Naive thymus-derived CD8-positive, alpha-beta T cell (primary cell): ENCODE results near the gene RNF220. TPM values are rescaled to one million over a fixed set of nuclear protein-coding genes. Genes with fewer than 3 reads are reported as not detected.

ENCODE experiments used
- ATAC-seq, 2 donors: fragments of 150-1000 bp; cut with Tn5 transposase in 1 of 2; sonication (Bioruptor Pico), chemical (Tn5 transposase) in 1 of 2; 1 replicate in 1 of 2; 2 replicates in 1 of 2; pipeline ENCODE4 v1.10.0; 2021; ENCODE audit warnings: mild to moderate bottlenecking in 2 of 2, moderate library complexity in 2 of 2
- POLR2A ChIA-PET: fragments of 350-600 bp; sonication (Branson Sonifier 250); formaldehyde crosslinking; loops from one replicate; lab custom pipeline; 2021; ENCODE audit warnings: antibody characterized with exemption; lab: Charles Lee
- DNase-seq, 10 donors: peaks; one replicate each; pipeline versions ENCODE4 v3.0.0 to v3.0.0-alpha.2; 2020 to 2022
- H3K27ac Mint-ChIP-seq, 10 donors: one replicate each; pipeline ENCODE4 v1.8.0; 2020 to 2022; ENCODE audit warnings: mild to moderate bottlenecking in 10 of 10, mixed read lengths in 10 of 10, moderate library complexity in 4 of 10, inconsistent platforms in 1 of 10
- H3K27me3 Mint-ChIP-seq, 5 donors: one replicate each; pipeline ENCODE4 v1.8.0; 2021 to 2022; ENCODE audit warnings: mixed read lengths in 5 of 5
- H3K36me3 Mint-ChIP-seq, 3 donors: one replicate each; pipeline ENCODE4 v1.8.0; 2020 to 2022; ENCODE audit warnings: mixed read lengths in 3 of 3, mild to moderate bottlenecking in 2 of 3, inconsistent platforms in 1 of 3
- H3K4me1 Mint-ChIP-seq, 4 donors: one replicate each; pipeline ENCODE4 v1.8.0; 2021 to 2022; ENCODE audit warnings: mixed read lengths in 4 of 4
- H3K4me3 Mint-ChIP-seq, 10 donors: one replicate each; pipeline ENCODE4 v1.8.0; 2020 to 2022; ENCODE audit warnings: mild to moderate bottlenecking in 10 of 10, mixed read lengths in 10 of 10, moderate library complexity in 6 of 10, inconsistent platforms in 1 of 10
- H3K9me3 Mint-ChIP-seq, 9 donors: one replicate each; pipeline ENCODE4 v1.8.0; 2020 to 2022; ENCODE audit warnings: mixed read lengths in 9 of 9, mild to moderate bottlenecking in 3 of 9, inconsistent platforms in 1 of 9, moderate library complexity in 1 of 9
- polyA plus RNA-seq, 3 donors: library from polyadenylated mRNA; unstranded; fragments of 300-500 nt; fragmentation: Illumina TruSeq; gene quantifications; one replicate each; pipeline ENCODE4 v1.2.3, GENCODE V29; 2021
- total RNA-seq, 8 experiments: library from RNA in 2 of 8; stranded (reverse) in 2 of 8; gene quantifications; one replicate each; pipeline ENCODE4 v1.2.3 and lab custom pipeline; 2021 to 2026

Gene RNF220
- total and polyA plus RNA-seq, 5 experiments from 2014 or later: 62.2 to 129 (median 103) TPM

DNA sequence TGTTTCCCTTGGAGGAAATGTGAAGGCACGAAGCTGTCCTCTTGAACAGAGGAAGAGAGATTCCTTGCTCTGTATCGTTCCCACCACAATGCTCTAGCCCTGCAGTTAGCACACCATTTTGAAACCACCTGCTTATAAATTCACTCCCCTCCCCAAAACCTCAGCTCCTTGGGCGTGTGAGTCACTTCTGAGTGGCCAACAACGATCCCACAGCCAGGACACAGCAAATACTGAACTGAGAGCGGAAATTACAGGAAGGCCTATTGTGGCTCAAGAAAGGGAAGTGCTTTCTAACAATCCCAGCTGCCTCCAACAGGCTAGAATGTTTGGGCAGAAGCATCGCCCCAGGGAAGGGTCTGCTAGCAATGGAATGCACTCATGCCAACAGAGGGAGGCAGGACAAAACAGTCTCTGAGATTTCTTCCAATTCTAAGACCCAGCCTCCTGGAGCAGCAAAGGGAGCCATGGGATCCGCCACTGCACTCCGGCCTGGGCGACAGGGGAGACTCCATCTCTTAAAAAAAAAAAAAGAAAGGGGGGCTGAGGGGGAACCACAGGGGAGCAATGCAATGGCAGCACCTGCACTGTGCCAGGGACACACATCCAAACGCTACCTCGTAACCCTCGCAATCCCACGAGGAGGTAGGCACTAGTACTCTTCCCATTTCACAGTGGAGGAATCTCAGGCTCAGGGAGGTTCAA, 267.4 kb downstream of the RNF220 start:
- no peaks in the 10 kb centered on the region for H3K9me3 Mint-ChIP-seq
- H3K36me3 Mint-ChIP-seq: peaks cover 0 to 2% (median 0%) of the 10 kb centered on the region in 3 donors
- H3K4me1 Mint-ChIP-seq: peaks cover 4 to 33% (median 17%) of the 10 kb centered on the region in 4 donors
- H3K27me3 Mint-ChIP-seq: no peaks in the 10 kb centered on the region
- peak overlapping the region in 5 of 10 donors; percentile 14 to 74 (median 55) for H3K27ac Mint-ChIP-seq
- ATAC-seq: no peak
- POLR2A ChIA-PET: interaction anchor here (3.5 kb wide), 1 partner anchor 41 kb away, joined by 32 read pairs; no protein-coding TSS in a partner anchor
- DNase-seq: no peak
- H3K4me3 Mint-ChIP-seq: peak overlapping the region in 8 of 10 donors; percentile 35 to 72 (median 44)

DNA sequence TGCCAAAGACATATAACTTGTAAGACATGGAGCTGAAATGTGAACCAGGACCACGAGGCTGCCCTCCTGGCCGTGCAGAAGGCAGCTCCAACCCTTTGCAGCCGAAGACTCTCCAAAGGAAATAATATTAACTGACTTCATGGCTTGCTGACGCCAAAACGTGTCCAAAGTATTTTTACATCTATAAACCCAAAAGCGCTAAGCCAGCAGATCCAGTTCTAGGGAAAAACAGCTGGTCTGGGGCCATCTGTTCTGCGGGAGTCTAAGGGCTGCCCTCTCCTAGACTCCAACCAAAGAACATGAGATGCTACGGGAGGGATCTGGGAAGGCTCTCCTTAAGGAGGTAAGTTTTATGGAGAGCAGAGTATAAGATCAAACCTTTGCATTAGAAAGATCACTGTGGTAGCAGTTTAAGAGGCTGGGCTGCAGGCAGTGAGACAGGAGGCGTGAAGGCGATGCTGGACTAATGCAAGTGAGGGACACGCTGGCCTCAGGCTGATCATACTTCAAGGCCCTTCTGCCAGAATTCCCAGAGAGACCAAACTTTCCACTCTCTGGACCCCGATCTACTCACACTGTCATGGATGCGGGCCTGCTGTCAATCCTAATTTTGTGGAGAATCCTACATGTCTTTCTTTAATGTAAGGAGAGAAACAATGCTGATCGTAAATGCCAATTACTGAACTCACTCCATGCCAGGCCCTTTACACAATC, 268.1 kb downstream of the RNF220 start:
- peaks cover 4 to 33% (median 17%) of the 10 kb centered on the region in 4 donors for H3K4me1 Mint-ChIP-seq
- peak overlapping the region; percentile 87 to 95 (median 91) for H3K4me3 Mint-ChIP-seq
- peak overlapping the region in 9 of 10 donors; percentile 60 to 94 (median 86) for H3K27ac Mint-ChIP-seq
- DNase-seq (no peak), ATAC-seq (no peak)
- H3K9me3 Mint-ChIP-seq: no peaks in the 10 kb centered on the region
- H3K36me3 Mint-ChIP-seq: peaks cover 0 to 2% (median 0%) of the 10 kb centered on the region in 3 donors
- no peaks in the 10 kb centered on the region for H3K27me3 Mint-ChIP-seq
- POLR2A ChIA-PET: interaction anchor here (1.1 to 3.5 kb wide), 6 partner anchors 23 to 630 kb away, joined by 3 to 32 read pairs (median 6); no protein-coding TSS in a partner anchor

DNA sequence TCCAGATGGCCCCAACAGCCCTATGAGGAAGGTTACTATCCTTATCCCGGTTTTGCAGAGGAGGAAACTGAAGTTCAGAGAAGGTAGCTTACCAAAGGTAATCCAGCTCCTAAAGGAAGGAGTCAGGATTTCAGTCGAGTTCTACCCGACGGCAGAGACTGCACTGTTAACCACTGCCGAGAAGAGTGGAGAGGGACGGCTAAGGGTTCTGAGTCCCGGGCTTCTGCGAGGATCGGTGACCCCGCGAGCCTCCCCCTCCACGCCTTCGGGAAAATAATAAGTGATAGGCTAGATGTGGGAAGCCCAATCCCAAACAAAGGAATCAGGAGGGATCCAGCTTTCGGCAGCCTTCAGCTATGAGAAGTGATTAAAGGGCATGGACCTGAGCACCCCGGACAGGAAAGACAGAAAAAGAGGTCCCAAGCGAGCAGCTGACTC, 268.6 kb downstream of the RNF220 start:
- DNase-seq (peak in 1 of 10 donors; percentile 7), ATAC-seq (peak in 1 of 2 donors; percentile 0)
- Mint-ChIP-seq H3K9me3 (no peaks in the 10 kb centered on the region), H3K4me3 (peak overlapping the region; percentile 87 to 95 (median 91)), H3K27ac (peak overlapping the region; percentile 60 to 94 (median 89)), H3K36me3 (peaks cover 0 to 2% (median 0%) of the 10 kb centered on the region in 3 donors), H3K4me1 (peaks cover 4 to 33% (median 17%) of the 10 kb centered on the region in 4 donors), H3K27me3 (no peaks in the 10 kb centered on the region)
- POLR2A ChIA-PET: interaction anchor here (0.8 to 3.5 kb wide), 11 partner anchors 10 to 818 kb away, joined by 3 to 32 read pairs (median 4); partner anchors contain the start of genes RPS8 and TESK2

DNA sequence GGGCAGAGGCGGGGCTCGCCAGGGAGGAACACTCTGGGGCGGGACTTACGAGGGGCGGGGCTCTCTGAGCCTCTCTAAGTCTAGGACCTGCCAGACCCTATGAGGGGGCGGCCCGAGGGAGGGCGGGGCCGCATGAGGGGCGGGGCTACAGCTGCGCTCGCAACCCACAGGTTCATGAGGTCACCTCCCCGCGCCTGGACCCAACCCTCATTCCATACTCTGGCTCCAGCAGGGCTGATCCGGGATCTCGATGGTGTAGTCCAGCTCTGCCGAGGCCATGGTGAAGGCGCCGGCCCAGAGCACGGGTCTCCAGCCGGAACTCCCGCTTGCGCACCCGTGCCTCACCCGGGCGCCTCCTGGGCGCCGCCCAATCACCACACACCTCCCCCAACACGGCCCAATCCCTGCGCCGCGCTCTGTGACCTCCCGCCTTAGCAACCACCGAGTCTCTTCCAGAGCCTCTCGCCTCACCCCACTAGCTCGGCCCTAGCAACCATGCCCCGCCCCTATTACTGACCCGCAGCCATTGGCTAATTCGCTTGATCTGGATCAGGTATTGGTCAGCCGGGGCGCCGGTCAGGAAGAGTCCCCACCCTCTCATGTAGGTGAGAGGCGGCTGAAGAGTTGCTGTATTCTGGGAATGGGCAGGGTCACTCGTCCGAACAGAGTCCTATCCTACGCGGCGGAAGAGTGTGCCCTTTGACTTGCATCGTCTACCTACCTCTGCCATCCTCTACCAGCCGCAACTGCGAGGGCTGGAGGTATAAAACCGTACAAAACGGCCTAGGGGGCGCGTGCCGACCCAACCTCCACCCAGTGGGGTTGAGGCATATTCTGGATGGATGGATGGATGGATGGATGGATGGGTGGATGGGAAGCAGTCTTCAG, 269.3 kb downstream of the RNF220 start, which contains the start of the genes ARMH1 and TMEM53:
Gene ARMH1 (plus strand): TSS at position 602 of the 888 bp plus-strand sequence. CDS start 14,984 bp downstream, outside the sequence.
Gene TMEM53 (minus strand): TSS at position 369 of the 888 bp plus-strand sequence. CDS start 90 bp downstream, at position 279.
- POLR2A ChIA-PET: interaction anchor here (0.5 to 3.5 kb wide), 12 partner anchors 10 to 1221 kb away, joined by 3 to 32 read pairs (median 4); partner anchors contain the start of genes RPS8 and TESK2
- peak; percentile 91 to 98 (median 94) for DNase-seq
- H3K4me1 Mint-ChIP-seq: peaks cover 4 to 33% (median 17%) of the 10 kb centered on the region in 4 donors
- ATAC-seq: peak; percentile 94
- H3K9me3 Mint-ChIP-seq: no peaks in the 10 kb centered on the region
- peak within 1 kb of the TSS; percentile 87 to 95 (median 91) for H3K4me3 Mint-ChIP-seq
- H3K27ac Mint-ChIP-seq: peak within 1 kb of the TSS; percentile 69 to 96 (median 92)
- H3K36me3 Mint-ChIP-seq: peaks cover 0 to 2% (median 0%) of the 10 kb centered on the region in 3 donors
- no peaks in the 10 kb centered on the region for H3K27me3 Mint-ChIP-seq

DNA sequence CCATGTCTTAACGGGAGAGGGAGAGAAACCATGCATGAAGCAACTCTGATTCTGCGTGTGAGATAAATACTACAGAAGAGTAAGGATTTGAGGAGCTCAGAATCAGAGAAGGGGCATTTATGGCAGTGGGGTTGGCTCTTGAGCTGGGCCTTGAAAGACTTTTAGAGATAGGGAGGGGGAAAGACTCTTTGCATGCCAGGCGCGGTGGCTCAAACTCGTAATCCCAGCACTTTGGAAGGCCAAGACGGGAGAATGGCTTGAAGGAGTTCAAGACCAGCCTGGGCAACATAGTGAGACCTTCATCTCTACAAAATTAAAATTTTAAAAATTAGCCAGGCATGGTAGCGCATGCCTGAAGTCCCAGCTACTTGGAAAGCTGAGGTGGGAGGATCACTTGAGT, 270.1 kb downstream of the RNF220 start:
- Mint-ChIP-seq H3K36me3 (peaks cover 0 to under 1% (median 0%) of the 10 kb centered on the region in 3 donors), H3K27me3 (no peaks in the 10 kb centered on the region), H3K4me1 (peaks cover 4 to 33% (median 17%) of the 10 kb centered on the region in 4 donors), H3K27ac (peak overlapping the region in 8 of 10 donors; percentile 85 to 96 (median 93)), H3K9me3 (no peaks in the 10 kb centered on the region), H3K4me3 (peak overlapping the region; percentile 87 to 95 (median 91))
- ATAC-seq (no peak), DNase-seq (no peak)
- POLR2A ChIA-PET: interaction anchor here (0.5 to 3.5 kb wide), 4 partner anchors 26 to 100 kb away, joined by 4 to 32 read pairs (median 10); partner anchors contain the start of gene RPS8

DNA sequence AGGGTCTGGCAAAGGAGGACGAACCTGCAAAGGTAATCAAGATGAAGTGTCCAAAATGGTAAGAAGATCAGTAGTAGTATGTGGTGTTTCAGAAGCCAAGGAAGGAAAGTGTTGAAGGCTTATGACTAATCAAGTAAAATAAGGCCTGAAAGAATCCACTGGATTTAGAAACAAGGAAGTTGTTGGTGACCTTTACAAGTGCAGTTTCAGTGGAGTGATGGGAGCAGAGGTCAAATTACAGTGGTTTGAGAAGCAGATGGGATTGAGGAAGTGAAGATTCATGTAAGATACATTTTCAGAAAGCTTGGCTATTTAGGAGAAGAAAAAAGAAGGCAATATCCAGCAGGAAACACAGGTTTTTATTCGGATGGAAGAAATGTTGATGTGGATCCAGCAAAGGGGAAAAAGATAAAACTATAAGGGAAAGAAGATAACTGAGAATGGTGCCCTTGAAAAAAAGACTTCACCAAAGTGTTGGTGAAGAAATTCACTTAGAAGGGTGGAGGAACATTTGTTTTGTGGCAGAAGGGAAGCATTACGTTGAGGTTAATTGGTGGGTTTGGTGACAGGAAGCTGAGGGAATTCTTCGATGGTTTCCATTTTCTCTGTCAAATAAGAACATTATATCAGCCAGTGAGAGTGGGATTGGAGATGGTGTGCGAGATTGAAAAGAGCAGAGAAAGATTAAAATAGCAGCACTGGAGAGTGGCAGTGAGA, 271.6 kb downstream of the RNF220 start:
- Mint-ChIP-seq H3K36me3 (peaks cover 0 to 2% (median 0%) of the 10 kb centered on the region in 3 donors), H3K4me1 (peaks cover 7 to 32% (median 17%) of the 10 kb centered on the region in 4 donors), H3K27ac (no peak overlapping the region), H3K9me3 (no peaks in the 10 kb centered on the region), H3K4me3 (no peak overlapping the region), H3K27me3 (no peaks in the 10 kb centered on the region)
- POLR2A ChIA-PET: interaction anchor here (0.6 to 1.3 kb wide), 3 partner anchors 19 to 193 kb away, joined by 3 read pairs; no protein-coding TSS in a partner anchor
- no peak for ATAC-seq
- no peak for DNase-seq

DNA sequence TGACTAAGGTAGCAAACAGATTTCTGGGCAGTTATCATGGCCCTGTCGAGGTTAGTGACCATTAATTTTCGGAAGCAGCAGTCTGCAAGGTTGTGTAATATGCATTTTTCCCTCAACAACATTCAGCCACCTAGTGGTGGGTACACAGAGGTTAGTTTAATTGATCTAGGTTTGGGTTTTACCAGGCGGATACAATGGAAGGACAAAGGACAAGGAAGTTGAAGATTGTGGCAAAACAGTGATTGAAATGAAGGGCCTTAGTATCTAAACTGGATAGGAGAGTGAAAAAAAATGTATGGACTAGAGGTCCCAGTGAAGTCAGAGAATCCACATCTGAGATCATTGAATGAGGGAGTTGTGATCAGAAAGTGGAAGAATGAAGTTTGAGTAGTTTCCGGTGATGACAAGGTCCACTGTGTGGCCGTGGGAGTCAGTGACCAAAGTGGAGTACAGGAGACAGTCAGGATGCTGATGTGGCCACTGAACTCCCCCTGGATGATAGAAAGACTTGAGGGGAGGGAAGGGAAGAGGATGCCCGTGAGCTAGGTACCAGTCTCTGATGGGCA, 272.2 kb downstream of the RNF220 start:
- POLR2A ChIA-PET: interaction anchor here (0.9 to 1.3 kb wide), 2 partner anchors 19 to 45 kb away, joined by 3 read pairs; no protein-coding TSS in a partner anchor
- no peaks in the 10 kb centered on the region for H3K9me3 Mint-ChIP-seq
- H3K4me3 Mint-ChIP-seq: no peak overlapping the region
- DNase-seq: no peak
- no peak for ATAC-seq
- H3K27me3 Mint-ChIP-seq: no peaks in the 10 kb centered on the region
- peaks cover 7 to 26% (median 15%) of the 10 kb centered on the region in 4 donors for H3K4me1 Mint-ChIP-seq
- no peak overlapping the region for H3K27ac Mint-ChIP-seq
- peaks cover 0 to 2% (median 0%) of the 10 kb centered on the region in 3 donors for H3K36me3 Mint-ChIP-seq

DNA sequence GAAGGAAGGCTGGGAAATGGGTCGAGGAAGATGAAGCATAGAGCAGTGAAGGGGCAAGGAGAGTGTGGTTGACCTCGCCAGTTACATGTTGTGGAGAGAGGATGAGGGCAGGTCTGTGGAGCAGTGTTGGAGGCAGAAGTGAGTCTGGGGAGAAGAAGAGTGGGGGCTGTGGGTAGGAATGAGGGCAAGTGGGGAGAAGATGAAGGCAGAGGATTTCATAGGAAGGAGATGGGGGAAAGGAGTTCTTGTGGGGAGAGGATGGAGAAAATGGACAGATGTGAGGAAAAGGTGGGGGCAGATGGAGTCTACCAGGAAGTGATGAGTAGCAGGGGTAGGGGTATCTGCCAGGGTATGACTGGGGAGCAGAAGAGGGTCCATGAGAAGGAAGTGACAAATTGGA, 273.1 kb downstream of the RNF220 start:
- H3K4me1 Mint-ChIP-seq: peaks cover 7 to 18% (median 12%) of the 10 kb centered on the region in 4 donors
- no peaks in the 10 kb centered on the region for H3K9me3 Mint-ChIP-seq
- H3K4me3 Mint-ChIP-seq: no peak overlapping the region
- peaks cover 0 to 2% (median 0%) of the 10 kb centered on the region in 3 donors for H3K36me3 Mint-ChIP-seq
- H3K27me3 Mint-ChIP-seq: no peaks in the 10 kb centered on the region
- POLR2A ChIA-PET: no interaction called here
- no peak overlapping the region for H3K27ac Mint-ChIP-seq
- DNase-seq (no peak), ATAC-seq (no peak)

DNA sequence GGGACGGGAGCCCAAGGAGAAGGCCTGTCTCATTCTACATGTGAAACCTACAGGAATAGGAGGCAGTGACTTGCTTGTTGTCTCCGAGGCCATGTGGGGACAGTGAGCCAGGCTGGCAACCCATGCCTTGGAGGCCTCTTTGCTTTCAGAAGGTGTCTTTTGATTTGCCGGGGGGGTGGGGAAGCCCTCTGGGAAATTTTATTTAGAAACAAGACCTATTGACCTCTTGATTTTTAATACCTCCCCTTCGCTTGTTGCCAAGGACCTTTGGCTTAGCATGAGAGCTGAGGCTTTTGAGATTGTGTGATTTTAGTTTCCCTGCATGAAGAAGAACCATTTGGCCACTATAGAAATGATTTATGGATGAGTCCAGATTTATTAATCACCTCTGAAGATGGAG, 273.6 kb downstream of the RNF220 start:
- H3K9me3 Mint-ChIP-seq: no peaks in the 10 kb centered on the region
- POLR2A ChIA-PET: no interaction called here

DNA sequence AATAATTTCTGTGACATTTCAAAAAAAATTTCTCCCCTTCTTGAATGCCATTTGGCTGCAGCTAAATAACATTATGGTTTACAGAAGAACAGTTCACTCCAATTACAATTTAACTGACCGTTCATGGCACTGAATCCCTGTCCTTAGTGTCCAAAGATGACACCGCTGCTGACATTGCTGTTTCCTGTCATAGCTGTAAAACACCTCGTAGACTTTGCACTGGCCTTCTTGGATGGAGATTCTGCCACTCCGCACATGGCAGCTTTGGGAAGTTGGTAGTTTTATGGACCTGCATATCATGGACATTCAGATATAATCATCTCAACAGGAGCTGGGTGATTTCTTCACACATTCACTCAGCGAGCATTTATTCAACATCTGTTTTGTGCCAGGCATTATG, 274.4 kb downstream of the RNF220 start:
- Mint-ChIP-seq H3K4me3 (no peak overlapping the region), H3K27ac (peak overlapping the region in 1 of 10 donors; percentile 31), H3K9me3 (no peaks in the 10 kb centered on the region), H3K4me1 (peaks cover 3 to 10% (median 8%) of the 10 kb centered on the region in 4 donors), H3K27me3 (no peaks in the 10 kb centered on the region), H3K36me3 (peaks cover 0 to 2% (median 0%) of the 10 kb centered on the region in 3 donors)
- no peak for ATAC-seq
- no peak for DNase-seq
- POLR2A ChIA-PET: interaction anchor here (0.7 kb wide), 1 partner anchor 17 kb away, joined by 3 read pairs; no protein-coding TSS in a partner anchor

More for the DNA sequence above, 273.6 kb downstream of the RNF220 start:
- Mint-ChIP-seq H3K36me3 (peaks cover 0 to 2% (median 0%) of the 10 kb centered on the region in 3 donors), H3K4me1 (peaks cover 2 to 13% (median 10%) of the 10 kb centered on the region in 4 donors), H3K27ac (no peak overlapping the region), H3K27me3 (no peaks in the 10 kb centered on the region), H3K4me3 (no peak overlapping the region)
- ATAC-seq (no peak), DNase-seq (no peak)
